ENCODE data around the gene LYPD3. TPM values are rescaled to one million over a fixed set of nuclear protein-coding genes. Genes with fewer than 3 reads are reported as not detected.
"Not testable (repeated sequence)": the region's sequence is repeated elsewhere in the genome, so short reads cannot be mapped to it uniquely, and the experiment has no call there.

LYPD3 gene
- 0.25 TPM for polyA plus RNA-seq (2013, experiment 1 of 2; ENCODE audit: insufficient read length)
- 0.24 TPM for polyA plus RNA-seq (2013, experiment 2 of 2; ENCODE audit: insufficient read length)

GRCh38 chr19:43465468-43466120 is at the start of gene LYPD3:
Gene LYPD3 (minus strand): TSS chr19:43465608. CDS start chr19:43465571, 37 bp downstream.
- DNase-seq = no peak

- not testable (repeated sequence) for DNase-seq
These were observed 47.0 kb upstream of the LYPD3 start for GRCh38 chr19:43512399-43512798.

- no peak for DNase-seq
These were observed 45.9 kb upstream of the LYPD3 start for GRCh38 chr19:43511324-43511723.

GRCh38 chr19:43510713-43511112 is 45.3 kb upstream of the LYPD3 start:
- DNase-seq = no peak

- no peak for DNase-seq
These were observed 42.5 kb upstream of the LYPD3 start for GRCh38 chr19:43507880-43508279.

- DNase-seq = no peak
These were observed 41.2 kb upstream of the LYPD3 start for GRCh38 chr19:43506629-43507028.

GRCh38 chr19:43505941-43506340 is 40.5 kb upstream of the LYPD3 start:
- no peak for DNase-seq

- no peak for DNase-seq
These were observed 39.7 kb upstream of the LYPD3 start for GRCh38 chr19:43505186-43505456.

GRCh38 chr19:43504426-43505185 is 39.2 kb upstream of the LYPD3 start, which contains the start of gene PHLDB3:
Gene PHLDB3 (minus strand): TSS chr19:43504746. CDS start chr19:43504118, 628 bp downstream.
- peak; percentile 15 for DNase-seq

GRCh38 chr19:43503501-43504425 is 38.4 kb upstream of the LYPD3 start:
- DNase-seq = peak; percentile 86

- no peak for DNase-seq
These were observed 37.1 kb upstream of the LYPD3 start for GRCh38 chr19:43502419-43502976.

- DNase-seq = no peak
These were observed 36.4 kb upstream of the LYPD3 start for GRCh38 chr19:43501661-43502418.

- no peak for DNase-seq
These were observed 33.6 kb upstream of the LYPD3 start for GRCh38 chr19:43499042-43499441.

GRCh38 chr19:43498233-43498842 is 32.9 kb upstream of the LYPD3 start:
- no peak for DNase-seq

- DNase-seq = no peak
These were observed 31.6 kb upstream of the LYPD3 start for GRCh38 chr19:43496960-43497359.

GRCh38 chr19:43495082-43495481 is 29.7 kb upstream of the LYPD3 start:
- DNase-seq = no peak

- DNase-seq = no peak
These were observed 25.4 kb upstream of the LYPD3 start for GRCh38 chr19:43490759-43491158.

GRCh38 chr19:43489979-43490599 is 24.7 kb upstream of the LYPD3 start:
- no peak for DNase-seq

- no peak for DNase-seq
These were observed 23.9 kb upstream of the LYPD3 start for GRCh38 chr19:43489310-43489709.

GRCh38 chr19:43488179-43488578 is 22.8 kb upstream of the LYPD3 start:
- no peak for DNase-seq

- no peak for DNase-seq
These were observed 21.0 kb upstream of the LYPD3 start for GRCh38 chr19:43486412-43486811.
